Effector memory CD4-positive, alpha-beta T cell (primary cell): Measurements from ENCODE around the gene FOXD4L3.
"Not testable (repeated sequence)": the region's sequence is repeated elsewhere in the genome, so short reads cannot be mapped to it uniquely, and the experiment has no call there.

Experiments used
- DNase-seq, 3 donors: peaks; one replicate each; pipeline ENCODE4 v3.0.0-alpha.2; 2020
- H3K27ac ChIP-seq: 2 replicates; pipeline ENCODE4 v1.7.0; 2013; ENCODE audit warnings: mild to moderate bottlenecking, low read length, moderate library complexity; ENCODE audit not compliant: insufficient read depth, poor library complexity, severe bottlenecking
- H3K27me3 ChIP-seq: replicated peaks from 2 replicates; pipeline ENCODE4 v1.7.0; 2013; ENCODE audit warnings: mild to moderate bottlenecking, low read length; ENCODE audit not compliant: insufficient read depth, control insufficient read depth, poor library complexity, severe bottlenecking
- H3K36me3 ChIP-seq: 2 replicates; pipeline ENCODE4 v1.7.0; 2013; ENCODE audit warnings: mild to moderate bottlenecking, low read length, moderate library complexity; ENCODE audit not compliant: control insufficient read depth, insufficient read depth
- H3K4me1 ChIP-seq: 2 replicates; pipeline ENCODE4 v1.7.0; 2013; ENCODE audit warnings: low read length, mild to moderate bottlenecking; ENCODE audit not compliant: control insufficient read depth, insufficient read depth, poor library complexity, severe bottlenecking
- H3K4me3 ChIP-seq: 2 replicates; pipeline ENCODE4 v1.7.0; 2013; ENCODE audit warnings: low read length, low read depth, mild to moderate bottlenecking; ENCODE audit not compliant: insufficient read depth, poor library complexity, severe bottlenecking
- H3K9me3 ChIP-seq: 2 replicates; pipeline ENCODE4 v1.7.0; 2013; ENCODE audit warnings: mild to moderate bottlenecking, low read length, moderate library complexity; ENCODE audit not compliant: control insufficient read depth

FOXD4L3 gene

GRCh38 chr9:68343242-68343641 lies 40.6 kb downstream of the FOXD4L3 start:
- DNase-seq, H3K4me3 ChIP-seq, H3K27me3 ChIP-seq, H3K36me3 ChIP-seq, H3K4me1 ChIP-seq, H3K9me3 ChIP-seq, H3K27ac ChIP-seq: not testable (repeated sequence)

- H3K4me1 ChIP-seq, H3K36me3 ChIP-seq, H3K9me3 ChIP-seq, DNase-seq, H3K4me3 ChIP-seq, H3K27me3 ChIP-seq, H3K27ac ChIP-seq: not testable (repeated sequence)
Measured at GRCh38 chr9:68343992-68344391, 41.3 kb downstream of the FOXD4L3 start.

DNA sequence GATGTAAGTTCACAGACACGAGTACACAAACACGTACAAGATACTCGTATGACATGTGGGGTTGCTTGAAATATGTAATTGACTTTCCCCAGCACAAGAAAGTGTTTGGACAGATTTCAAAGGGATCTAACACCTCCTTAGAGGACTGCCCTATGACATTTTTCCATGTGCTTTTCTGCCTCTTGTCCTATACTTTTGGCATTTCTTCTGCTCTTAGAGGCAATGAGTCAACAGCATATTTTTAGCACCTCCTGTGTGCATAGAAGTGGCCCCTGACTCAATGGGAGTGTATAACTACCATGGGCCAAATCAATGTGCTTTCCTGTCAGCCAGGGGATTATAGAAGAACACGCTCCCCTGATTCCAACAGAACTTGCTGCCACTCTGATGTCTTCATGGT lies 49.0 kb downstream of the FOXD4L3 start:
- not testable (repeated sequence) for H3K27ac ChIP-seq, H3K4me3 ChIP-seq, DNase-seq, H3K4me1 ChIP-seq, H3K27me3 ChIP-seq, H3K36me3 ChIP-seq, H3K9me3 ChIP-seq
